Endodermal cell (in vitro differentiated cells): Measurements from ENCODE around the gene MAEL. TPM values are rescaled to one million over a fixed set of nuclear protein-coding genes. Genes with fewer than 3 reads are reported as not detected.

Experiments
- DNase-seq: peaks from one replicate; pipeline ENCODE4 v3.0.0-alpha.2; 2017
- H3K27ac ChIP-seq: 2 replicates; pipeline ENCODE4 v1.5.1; 2013; ENCODE audit warnings: mild to moderate bottlenecking, low read depth, low read length, moderate library complexity
- H3K27me3 ChIP-seq: 2 replicates; pipeline ENCODE4 v1.6.1; 2013; ENCODE audit warnings: mild to moderate bottlenecking, low read length, moderate library complexity; ENCODE audit not compliant: insufficient read depth, control insufficient read depth, poor library complexity, severe bottlenecking
- H3K36me3 ChIP-seq: 2 replicates; pipeline ENCODE4 v1.7.0; 2013; ENCODE audit warnings: mild to moderate bottlenecking, low read length, moderate library complexity; ENCODE audit not compliant: control insufficient read depth, insufficient read depth
- H3K4me1 ChIP-seq: one replicate; pipeline ENCODE4 v1.7.0; 2013; ENCODE audit warnings: low read length; ENCODE audit not compliant: control insufficient read depth, insufficient read depth
- H3K4me3 ChIP-seq: 2 replicates; pipeline ENCODE4 v1.5.1; 2013; ENCODE audit warnings: mild to moderate bottlenecking, low read length, moderate library complexity
- H3K9ac ChIP-seq: 2 replicates; pipeline ENCODE4 v1.6.1; 2013; ENCODE audit warnings: mild to moderate bottlenecking, low read length, moderate library complexity; ENCODE audit not compliant: poor library complexity, severe bottlenecking; ENCODE audit errors: extremely low read depth
- H3K9me3 ChIP-seq: 2 replicates; pipeline ENCODE4 v1.6.1; 2013; ENCODE audit warnings: mild to moderate bottlenecking, low read length, moderate library complexity; ENCODE audit not compliant: control insufficient read depth
- H3K27ac Mint-ChIP-seq: 2 replicates; pipeline ENCODE4 v1.8.0; 2020; ENCODE audit warnings: mixed read lengths
- H3K27me3 Mint-ChIP-seq: 2 replicates; pipeline ENCODE4 v1.8.0; 2021; ENCODE audit warnings: mild to moderate bottlenecking, mixed read lengths; ENCODE audit not compliant: insufficient read depth
- H3K36me3 Mint-ChIP-seq: 2 replicates; pipeline ENCODE4 v1.8.0; 2020; ENCODE audit warnings: low read depth, mixed read lengths
- H3K4me1 Mint-ChIP-seq: 2 replicates; pipeline ENCODE4 v1.8.0; 2020; ENCODE audit warnings: mixed read lengths
- H3K4me3 Mint-ChIP-seq: 2 replicates; pipeline ENCODE4 v1.8.0; 2020; ENCODE audit warnings: mild to moderate bottlenecking, moderate library complexity, mixed read lengths
- H3K9me3 Mint-ChIP-seq: 2 replicates; pipeline ENCODE4 v1.8.0; 2020; ENCODE audit warnings: mild to moderate bottlenecking, mixed read lengths
- CTCF ChIP-seq: fragments of 200-600 bp; sonication (generic); conservative IDR thresholded peaks from 2 replicates; pipeline ENCODE4 v1.5.0; 2021; ENCODE audit warnings: antibody characterized with exemption, mild to moderate bottlenecking
- WGBS, 2 experiments: methylation state at CpG; one replicate each; pipeline versions ENCODE4 v1.1.5 to v1.1.7; 2013; ENCODE audit warnings: missing lambda C conversion rate in 2 of 2, mixed read lengths in 1 of 2; ENCODE audit not compliant: insufficient coverage in 1 of 2, insufficient read length in 1 of 2; 5-methylcytosine and 5-hydroxymethylcytosine counted together
- total RNA-seq, 2 donors: library from RNA; stranded (reverse); fragmentation: NEBNext Ultra II Directional in 1 of 2; extraction: Animal tissue kit (Norgen Biotek cat#: 25700) in 1 of 2; gene quantifications; 2 replicates in 1 of 2; 3 replicates in 1 of 2; pipeline ENCODE4 v1.2.1, GENCODE V29; 2021

The MAEL gene
- total RNA-seq, 2 donors from 2014 or later = 0.27 TPM; not detected in 1

DNA sequence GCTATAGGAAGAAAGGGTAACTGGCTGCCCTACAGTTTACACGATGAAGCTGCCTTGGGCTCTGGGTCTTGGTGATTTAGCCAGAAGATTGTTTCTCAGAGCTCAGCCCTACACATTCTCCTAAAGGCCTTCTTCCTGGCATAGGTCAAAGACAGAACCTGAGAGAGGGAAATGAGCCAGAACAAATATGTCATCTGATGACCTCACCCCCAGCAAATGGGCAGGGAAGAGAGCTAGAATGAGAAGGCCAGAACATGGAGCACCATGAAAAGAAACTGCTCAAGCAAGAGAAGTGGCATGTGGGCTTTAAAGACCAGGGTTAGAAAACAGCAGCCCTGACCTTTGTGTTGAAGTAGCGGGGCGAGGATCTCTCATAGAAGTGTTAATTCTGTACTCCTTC is 8.3 kb upstream of the MAEL start:
- no peak overlapping the region for H3K4me3 Mint-ChIP-seq
- no peak for TF ChIP-seq CTCF
- no peaks in the 10 kb centered on the region for H3K9me3 Mint-ChIP-seq
- 80 to 91% methylated on average over 3 of the region's 3 CpGs for WGBS, 2 experiments
- peaks cover 44% of the 10 kb centered on the region for H3K27me3 Mint-ChIP-seq
- Histone ChIP-seq H3K36me3 (no peaks in the 10 kb centered on the region), H3K27ac (no peak overlapping the region), H3K4me1 (no peaks in the 10 kb centered on the region), H3K27me3 (peaks cover 47% of the 10 kb centered on the region), H3K9me3 (no peaks in the 10 kb centered on the region), H3K4me3 (no peak overlapping the region), H3K9ac (no peak overlapping the region)
- no peak for DNase-seq
- no peaks in the 10 kb centered on the region for H3K36me3 Mint-ChIP-seq
- H3K27ac Mint-ChIP-seq = no peak overlapping the region
- H3K4me1 Mint-ChIP-seq = no peaks in the 10 kb centered on the region

DNA sequence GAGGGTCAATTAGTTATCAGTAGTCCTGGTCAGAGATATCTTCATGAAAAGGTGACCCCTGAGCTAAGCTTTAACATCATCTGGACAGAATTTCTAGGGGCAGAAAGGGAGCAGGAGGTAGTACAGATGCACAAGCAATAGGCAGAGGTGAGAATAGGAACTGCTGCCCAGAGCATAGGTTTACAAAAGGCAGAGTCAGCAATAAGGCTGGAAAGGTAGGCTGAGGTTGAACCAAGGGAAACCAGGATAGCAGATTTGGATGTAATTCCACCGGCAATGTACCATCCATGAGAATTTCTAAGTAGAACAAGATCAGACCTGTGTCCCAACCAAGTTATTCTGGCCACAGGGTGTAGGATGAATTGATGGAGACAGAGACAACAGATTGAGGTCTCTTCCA is 7.5 kb upstream of the MAEL start:
- H3K27me3 ChIP-seq = peaks cover 39% of the 10 kb centered on the region
- WGBS, 2 experiments = 90 to 100% methylated on average over 1 of the region's 1 CpG
- Mint-ChIP-seq H3K27me3 (peaks cover 42% of the 10 kb centered on the region), H3K27ac (no peak overlapping the region), H3K36me3 (no peaks in the 10 kb centered on the region), H3K4me1 (no peaks in the 10 kb centered on the region), H3K4me3 (no peak overlapping the region), H3K9me3 (no peaks in the 10 kb centered on the region)
- H3K27ac ChIP-seq = no peak overlapping the region
- no peak overlapping the region for H3K4me3 ChIP-seq
- H3K36me3 ChIP-seq = no peaks in the 10 kb centered on the region
- no peak for DNase-seq
- H3K9me3 ChIP-seq = no peaks in the 10 kb centered on the region
- no peak for TF ChIP-seq CTCF
- no peak overlapping the region for H3K9ac ChIP-seq
- H3K4me1 ChIP-seq = no peaks in the 10 kb centered on the region

DNA sequence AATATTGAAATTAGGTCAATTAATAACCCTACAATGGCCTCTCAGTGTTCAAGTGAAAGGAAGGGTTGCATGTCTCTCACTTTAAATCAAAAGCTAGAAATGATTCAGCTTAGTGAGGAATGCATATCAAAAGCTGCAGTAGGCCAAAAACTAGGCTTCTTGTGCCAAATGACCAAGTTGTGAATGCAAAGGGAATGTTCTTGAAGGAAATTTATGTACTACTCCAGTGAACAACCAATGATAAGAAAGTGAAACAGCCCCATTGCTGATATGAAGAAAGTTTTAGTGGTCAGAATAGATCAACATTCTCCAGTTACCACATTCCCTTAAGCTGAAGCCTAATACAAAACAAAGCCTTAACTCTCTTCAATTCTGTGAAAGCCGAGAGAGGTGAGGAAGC is 10.0 kb downstream of the MAEL start:
- Mint-ChIP-seq H3K4me1 (no peaks in the 10 kb centered on the region), H3K36me3 (no peaks in the 10 kb centered on the region), H3K27me3 (peaks cover 2% of the 10 kb centered on the region), H3K4me3 (no peak overlapping the region), H3K9me3 (no peaks in the 10 kb centered on the region), H3K27ac (no peak overlapping the region)
- Histone ChIP-seq H3K9me3 (no peaks in the 10 kb centered on the region), H3K4me3 (no peak overlapping the region), H3K9ac (no peak overlapping the region), H3K36me3 (no peaks in the 10 kb centered on the region), H3K27ac (no peak overlapping the region), H3K4me1 (no peaks in the 10 kb centered on the region), H3K27me3 (no peaks in the 10 kb centered on the region)
- TF ChIP-seq CTCF = no peak
- WGBS, 2 experiments = 92% methylated on average over 1 of the region's 1 CpG; no CpG with 5 or more reads in 1 of the 2 experiments
- no peak for DNase-seq
